ENCODE results near the gene PAOX.
"Not testable (repeated sequence)": the region's sequence is repeated elsewhere in the genome, so short reads cannot be mapped to it uniquely, and the experiment has no call there.

DNA sequence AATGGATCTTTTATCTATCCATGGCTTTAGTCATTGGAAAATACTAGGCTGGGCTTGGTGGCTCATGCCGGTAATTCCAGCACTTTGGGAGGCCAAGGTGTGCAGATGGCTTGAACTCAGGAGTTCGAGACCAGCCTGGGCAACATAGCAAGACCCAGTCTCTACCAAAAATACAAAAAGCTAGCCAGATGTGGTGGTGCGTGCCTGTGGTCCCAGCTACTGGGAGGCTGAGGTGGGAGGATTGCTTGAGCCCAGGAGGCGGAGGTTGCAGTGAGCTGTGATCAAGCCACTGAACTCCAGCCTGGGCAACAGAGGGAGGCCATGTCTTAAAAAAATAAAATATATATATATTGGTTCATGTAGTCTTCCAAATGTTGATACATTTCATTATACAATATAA lies 7.9 kb downstream of the PAOX start:
- not testable (repeated sequence) for TF ChIP-seq MYC (IDR thresholded peaks at IDR 0.05; ENCODE audit: borderline replicate concordance, low read length); POLR2A (IDR thresholded peaks at IDR 0.05; ENCODE audit: low read length); RFX5 (IDR thresholded peaks at IDR 0.05); MAFK (IDR thresholded peaks at IDR 0.05; ENCODE audit: partially characterized antibody); RCOR1 (IDR thresholded peaks at IDR 0.05; ENCODE audit: low read depth, low read length); JUN (IDR thresholded peaks at IDR 0.05); SMC3 (IDR thresholded peaks at IDR 0.05)
- TF ChIP-seq, protein P1, sequence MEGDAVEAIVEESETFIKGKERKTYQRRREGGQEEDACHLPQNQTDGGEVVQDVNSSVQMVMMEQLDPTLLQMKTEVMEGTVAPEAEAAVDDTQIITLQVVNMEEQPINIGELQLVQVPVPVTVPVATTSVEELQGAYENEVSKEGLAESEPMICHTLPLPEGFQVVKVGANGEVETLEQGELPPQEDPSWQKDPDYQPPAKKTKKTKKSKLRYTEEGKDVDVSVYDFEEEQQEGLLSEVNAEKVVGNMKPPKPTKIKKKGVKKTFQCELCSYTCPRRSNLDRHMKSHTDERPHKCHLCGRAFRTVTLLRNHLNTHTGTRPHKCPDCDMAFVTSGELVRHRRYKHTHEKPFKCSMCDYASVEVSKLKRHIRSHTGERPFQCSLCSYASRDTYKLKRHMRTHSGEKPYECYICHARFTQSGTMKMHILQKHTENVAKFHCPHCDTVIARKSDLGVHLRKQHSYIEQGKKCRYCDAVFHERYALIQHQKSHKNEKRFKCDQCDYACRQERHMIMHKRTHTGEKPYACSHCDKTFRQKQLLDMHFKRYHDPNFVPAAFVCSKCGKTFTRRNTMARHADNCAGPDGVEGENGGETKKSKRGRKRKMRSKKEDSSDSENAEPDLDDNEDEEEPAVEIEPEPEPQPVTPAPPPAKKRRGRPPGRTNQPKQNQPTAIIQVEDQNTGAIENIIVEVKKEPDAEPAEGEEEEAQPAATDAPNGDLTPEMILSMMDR (IDR thresholded peaks at IDR 0.05) = not testable (repeated sequence)

Data from A549 (cell line).